HepG2 (cell line): ENCODE measurements around the gene ESPN. TPM values are rescaled to one million over a fixed set of nuclear protein-coding genes. Genes with fewer than 3 reads are reported as not detected.

Experiments used
- BORCS8-MEF2B ChIP-seq: sonication (generic); formaldehyde crosslinking; IDR thresholded peaks from 2 replicates; pipeline ENCODE4 v1.8.0; 2022; ENCODE audit warnings: mild to moderate bottlenecking, missing genetic modification reagents
- ESRRA ChIP-seq: sonication (generic); formaldehyde crosslinking; IDR thresholded peaks from 2 replicates; pipeline ENCODE4 v1.5.1; 2020; ENCODE audit warnings: mild to moderate bottlenecking, low read depth, missing genetic modification reagents
- NR1H2 ChIP-seq: sonication (generic); formaldehyde crosslinking; IDR thresholded peaks from 2 replicates; pipeline ENCODE4 v1.8.1; 2022; ENCODE audit warnings: low read depth, missing genetic modification reagents, borderline replicate concordance
- RBAK ChIP-seq: sonication (generic); formaldehyde crosslinking; IDR thresholded peaks from 2 replicates; pipeline ENCODE4 v1.5.1; 2020; ENCODE audit warnings: mild to moderate bottlenecking, missing genetic modification reagents
- REST ChIP-seq, 2 experiments: IDR thresholded peaks; 2 replicates each; pipeline ENCODE4 v1.6.1; 2011 to 2012; ENCODE audit warnings: low read length in 2 of 2, borderline replicate concordance in 1 of 2, low read depth in 1 of 2, mild to moderate bottlenecking in 1 of 2, moderate library complexity in 1 of 2
- SNAPC4 ChIP-seq: sonication (generic); formaldehyde crosslinking; IDR thresholded peaks from 2 replicates; pipeline ENCODE4 v1.4.0; 2020; ENCODE audit warnings: mild to moderate bottlenecking, missing genetic modification reagents
- TBX2 ChIP-seq: sonication (generic); formaldehyde crosslinking; IDR thresholded peaks from 2 replicates; pipeline ENCODE4 v1.5.0; 2020; ENCODE audit warnings: missing genetic modification reagents, mild to moderate bottlenecking, borderline replicate concordance
- ZFP36 ChIP-seq: fragments of 150-350 bp; IDR thresholded peaks from 2 replicates; pipeline ENCODE4 v1.6.1; 2018; ENCODE audit warnings: borderline replicate concordance, low read length, low read depth; ENCODE audit not compliant: partially characterized antibody
- ZFP90 ChIP-seq: sonication (generic); formaldehyde crosslinking; IDR thresholded peaks from 2 replicates; pipeline ENCODE4 v1.8.0; 2022; ENCODE audit warnings: missing genetic modification reagents, mild to moderate bottlenecking, inconsistent platforms, borderline replicate concordance
- ZMYM4 ChIP-seq: sonication (generic); formaldehyde crosslinking; IDR thresholded peaks from 2 replicates; pipeline ENCODE4 v1.8.1; 2023; ENCODE audit warnings: mild to moderate bottlenecking, missing genetic modification reagents
- ZNF263 ChIP-seq: sonication (generic); formaldehyde crosslinking; IDR thresholded peaks from 2 replicates; pipeline ENCODE4 v1.4.0; 2020; ENCODE audit warnings: missing genetic modification reagents
- ZNF891 ChIP-seq: sonication (generic); formaldehyde crosslinking; IDR thresholded peaks from 2 replicates; pipeline ENCODE4 v1.5.0; 2020; ENCODE audit warnings: mild to moderate bottlenecking, missing genetic modification reagents
- ZSCAN30 ChIP-seq: sonication (generic); formaldehyde crosslinking; IDR thresholded peaks from 2 replicates; pipeline ENCODE4 v1.5.0; 2020; ENCODE audit warnings: mild to moderate bottlenecking, missing genetic modification reagents
- polyA plus RNA-seq, 8 experiments: library from polyadenylated mRNA; depleted of rRNA in 3 of 8; stranded (reverse) in 7 of 8; unstranded in 1 of 8; fragments of >200 nt; fragmentation: Illumina TruSeq in 4 of 8; extraction: Trizol in 4 of 8; gene quantifications; 2 replicates each; pipeline versions ENCODE4 v1.2.1 to v1.2.3, GENCODE V29; 2011 to 2016; ENCODE audit warnings: low read depth in 4 of 8, missing spikeins in 1 of 8, mixed read lengths in 1 of 8; ENCODE audit not compliant: insufficient read depth in 1 of 8
- total RNA-seq, 5 experiments: library from RNA; depleted of rRNA; stranded (reverse); fragments of >200 nt; fragmentation: Illumina TruSeq; extraction: Trizol; gene quantifications; 2 replicates each; pipeline ENCODE4 v1.2.3, GENCODE V29; 2016; ENCODE audit warnings: low read depth in 1 of 5
- TF ChIP-seq, protein P1 (sequence below): sonication (generic); formaldehyde crosslinking; IDR thresholded peaks from 2 replicates; pipeline ENCODE4 v1.8.0; 2022; ENCODE audit warnings: mild to moderate bottlenecking, missing genetic modification reagents, borderline replicate concordance

The ESPN gene
- total and polyA plus RNA-seq, 2 of the 13 experiments (the other 11 are each of a cell fraction or from before 2014, with no cell fraction given), result 48.6 to 54.2 TPM

- TF ChIP-seq ZFP90 (CRISPR knock-in tag), result 0 out of 2 replicates have a peak, but pooled peaks have one; percentile 33
- TF ChIP-seq, protein P1, sequence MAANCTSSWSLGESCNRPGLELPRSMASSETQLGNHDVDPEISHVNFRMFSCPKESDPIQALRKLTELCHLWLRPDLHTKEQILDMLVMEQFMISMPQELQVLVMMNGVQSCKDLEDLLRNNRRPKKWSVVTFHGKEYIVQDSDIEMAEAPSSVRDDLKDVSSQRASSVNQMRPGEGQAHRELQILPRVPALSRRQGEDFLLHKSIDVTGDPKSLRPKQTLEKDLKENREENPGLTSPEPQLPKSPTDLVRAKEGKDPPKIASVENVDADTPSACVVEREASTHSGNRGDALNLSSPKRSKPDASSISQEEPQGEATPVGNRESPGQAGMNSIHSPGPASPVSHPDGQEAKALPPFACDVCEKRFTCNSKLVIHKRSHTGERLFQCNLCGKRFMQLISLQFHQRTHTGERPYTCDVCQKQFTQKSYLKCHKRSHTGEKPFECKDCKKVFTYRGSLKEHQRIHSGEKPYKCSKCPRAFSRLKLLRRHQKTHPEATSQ, result no peak
- no peak for TF ChIP-seq NR1H2 (CRISPR knock-in tag)
- TF ChIP-seq REST (IDR thresholded peaks at IDR 0.05; ENCODE audit: borderline replicate concordance in 1 of 2, low read depth in 1 of 2, low read length in 2 of 2), result no peak
- peak; percentile 19; the same call in 1 of the 2 replicates for TF ChIP-seq TBX2 (CRISPR knock-in tag)
- TF ChIP-seq ZSCAN30 (CRISPR knock-in tag), result no peak
- TF ChIP-seq ESRRA (CRISPR knock-in tag), result no peak
- no peak for TF ChIP-seq RBAK (CRISPR knock-in tag)
- no peak for TF ChIP-seq ZMYM4 (CRISPR knock-in tag)
- no peak for TF ChIP-seq SNAPC4 (CRISPR knock-in tag)
- TF ChIP-seq ZNF263 (CRISPR knock-in tag), result no peak
- TF ChIP-seq BORCS8-MEF2B (CRISPR knock-in tag), result no peak
- TF ChIP-seq ZFP36, result no peak
- TF ChIP-seq ZNF891 (CRISPR knock-in tag), result 0 out of 2 replicates have a peak, but pooled peaks have one; percentile 39
Observed at GRCh38 chr1:6391951-6392808, 32.4 kb upstream of the ESPN start (continued).
